Kidney epithelial cell (primary cell): ENCODE measurements around the gene ZNF502. TPM values are rescaled to one million over a fixed set of nuclear protein-coding genes. Genes with fewer than 3 reads are reported as not detected.

Experiments used
- DNase-seq: peaks from one replicate; pipeline ENCODE4 v3.0.0-alpha.2; 2010; ENCODE audit warnings: low read depth
- H3K27me3 ChIP-seq: 2 replicates; pipeline ENCODE4 v1.6.0; 2011; ENCODE audit warnings: low read length; ENCODE audit not compliant: control insufficient read depth, insufficient read depth
- H3K36me3 ChIP-seq: 2 replicates; pipeline ENCODE4 v1.5.1; 2011; ENCODE audit warnings: low read length; ENCODE audit not compliant: control insufficient read depth, insufficient read depth
- H3K4me3 ChIP-seq: 2 replicates; pipeline ENCODE4 v1.5.1; 2011; ENCODE audit warnings: low read depth, mild to moderate bottlenecking, control low read depth, low read length
- CTCF ChIP-seq: IDR thresholded peaks from 2 replicates; pipeline ENCODE4 v1.5.1; 2011; ENCODE audit warnings: mild to moderate bottlenecking, moderate library complexity, low read length, control low read depth, inconsistent platforms; ENCODE audit not compliant: insufficient read depth, poor library complexity, severe bottlenecking
- total RNA-seq: library from RNA; depleted of rRNA; stranded (reverse); fragments of >200 nt; gene quantifications from 2 replicates; pipeline ENCODE4 v1.2.3, GENCODE V29; 2015

ZNF502 gene
- total RNA-seq, 1 donor from 2014 or later, result 3.4 TPM

DNA sequence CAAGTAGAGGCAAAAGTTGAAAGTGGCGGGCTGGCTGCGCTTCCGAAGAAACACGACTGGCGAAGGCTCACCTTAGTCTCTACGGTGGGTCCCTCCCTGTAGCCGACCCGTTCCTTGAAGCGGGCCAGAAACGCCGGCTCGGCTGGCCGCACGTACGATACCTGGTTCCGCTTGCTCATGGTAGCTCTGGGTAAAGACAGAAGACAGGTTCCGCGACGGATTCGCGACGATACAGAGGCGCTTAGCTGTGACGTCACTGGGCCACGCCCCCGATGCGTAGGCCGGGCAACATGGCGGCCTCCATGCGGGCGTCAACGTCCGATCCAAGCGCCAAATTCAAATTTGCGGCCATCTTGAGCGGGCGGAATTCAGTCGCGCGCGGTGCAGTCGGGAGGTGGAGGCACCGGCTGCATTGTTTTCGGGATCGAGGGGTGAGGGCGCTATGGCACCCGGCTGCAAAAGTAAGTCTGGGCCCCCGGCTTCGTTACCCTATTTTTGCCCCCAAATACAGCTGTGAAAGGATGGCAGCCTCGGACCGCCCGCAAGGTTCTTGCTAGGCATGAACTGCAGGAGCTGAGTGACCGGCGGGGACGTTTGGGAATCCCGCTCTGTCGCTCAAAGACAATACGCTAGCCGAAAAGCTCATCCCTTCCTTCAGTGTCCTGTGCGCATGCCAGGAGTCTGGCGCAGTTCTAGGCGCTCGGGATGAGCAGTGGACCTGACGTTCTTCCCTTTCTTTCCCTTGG lies 49.1 kb downstream of the ZNF502 start, which contains the start of the genes KIAA1143 and KIF15:
KIAA1143 (minus strand) TSS at position 196 of the 746 bp plus-strand sequence; CDS start at position 179, 17 bp downstream.
KIF15 (plus strand) TSS at position 371 of the 746 bp plus-strand sequence; CDS start at position 443, 72 bp downstream.
- H3K36me3 ChIP-seq, result peaks cover 1% of the 10 kb centered on the region
- no peak for TF ChIP-seq CTCF

DNA sequence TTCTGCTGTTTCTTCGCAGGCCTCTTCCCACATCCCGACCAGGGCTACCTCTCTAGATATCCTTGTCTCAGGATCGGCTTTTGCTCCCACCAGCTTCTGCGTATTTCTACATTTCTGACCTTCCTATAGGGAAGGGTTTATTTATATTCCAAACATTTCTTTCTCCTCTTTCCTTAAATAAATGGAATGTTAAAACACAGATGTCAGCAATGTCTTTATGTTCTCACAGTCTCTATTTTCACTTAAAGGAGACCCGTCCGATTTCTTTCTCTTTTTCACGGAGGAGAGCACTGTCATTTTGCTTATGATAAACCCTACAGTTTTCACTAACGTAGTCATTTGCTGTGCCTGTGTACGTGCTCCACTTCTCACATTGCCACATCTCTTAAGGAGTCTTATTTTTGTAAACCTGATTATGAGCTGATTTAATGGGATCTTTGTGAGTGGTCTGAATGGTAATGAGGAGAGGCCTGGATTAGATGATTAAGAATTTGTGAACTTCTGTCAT lies 49.8 kb downstream of the ZNF502 start:
- Histone ChIP-seq H3K36me3 (peaks cover 1% of the 10 kb centered on the region), H3K4me3 (peak overlapping the region; percentile 93), H3K27me3 (no peaks in the 10 kb centered on the region)
- TF ChIP-seq CTCF, result no peak
- no peak for DNase-seq

More for the DNA sequence above, 49.1 kb downstream of the ZNF502 start, which contains the start of the genes KIAA1143 and KIF15:
- Histone ChIP-seq H3K4me3 (peak within 1 kb of the TSS; percentile 93), H3K27me3 (no peaks in the 10 kb centered on the region)
- peak; percentile 74 for DNase-seq

- Histone ChIP-seq H3K27me3 (no peaks in the 10 kb centered on the region), H3K4me3 (peak overlapping the region; percentile 93), H3K36me3 (peaks cover 1% of the 10 kb centered on the region)
- no peak for DNase-seq
- TF ChIP-seq CTCF, result no peak
Measured at GRCh38 chr3:44762690-44763089, 50.2 kb downstream of the ZNF502 start.

DNA sequence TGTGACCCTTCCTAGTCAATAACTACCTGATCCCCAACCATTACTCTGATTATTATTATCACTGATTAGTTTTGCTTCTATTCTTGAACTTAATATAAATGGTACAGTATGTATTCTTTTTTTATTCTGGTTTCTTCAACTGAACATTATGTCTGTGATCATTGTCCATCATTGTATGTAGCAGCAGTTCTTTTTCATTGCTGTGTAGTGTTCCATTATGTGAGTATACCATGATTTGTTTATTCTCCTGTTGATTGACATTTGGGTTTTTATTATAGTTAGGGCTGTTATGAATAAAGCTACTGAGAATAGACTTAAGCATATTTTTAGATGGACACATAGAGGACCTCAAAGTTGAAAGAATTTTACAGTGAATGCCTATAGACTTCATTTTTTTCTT lies 51.8 kb downstream of the ZNF502 start:
- DNase-seq, result no peak
- H3K27me3 ChIP-seq, result no peaks in the 10 kb centered on the region
- H3K36me3 ChIP-seq, result peaks cover 1% of the 10 kb centered on the region
- no peak for TF ChIP-seq CTCF
- no peak overlapping the region for H3K4me3 ChIP-seq

GRCh38 chr3:44771424-44772098 lies 59.1 kb downstream of the ZNF502 start:
- H3K27me3 ChIP-seq, result no peaks in the 10 kb centered on the region
- no peak overlapping the region for H3K4me3 ChIP-seq
- DNase-seq, result no peak
- H3K36me3 ChIP-seq, result no peaks in the 10 kb centered on the region
- no peak for TF ChIP-seq CTCF
